Measurements from ENCODE around the gene RIC8B.

RIC8B gene

GRCh38 chr12:106801167-106801708 is 26.8 kb downstream of the RIC8B start:
- no peak for DNase-seq (ENCODE audit: low read depth in 2 of 2)

- no peak for DNase-seq (ENCODE audit: low read depth in 2 of 2)
Measured at GRCh38 chr12:106801830-106802533, 27.5 kb downstream of the RIC8B start.

GRCh38 chr12:106804668-106805067 is 30.2 kb downstream of the RIC8B start:
- DNase-seq (ENCODE audit: low read depth in 2 of 2): no peak

GRCh38 chr12:106814714-106815113 is 40.2 kb downstream of the RIC8B start:
- no peak for DNase-seq (ENCODE audit: low read depth in 2 of 2)

GRCh38 chr12:106815741-106816140 is 41.3 kb downstream of the RIC8B start:
- no peak for DNase-seq (ENCODE audit: low read depth in 2 of 2)

GRCh38 chr12:106816231-106816630 is 41.7 kb downstream of the RIC8B start:
- DNase-seq (ENCODE audit: low read depth in 2 of 2): no peak

GRCh38 chr12:106819991-106820390 is 45.5 kb downstream of the RIC8B start:
- DNase-seq (ENCODE audit: low read depth in 2 of 2): no peak

GRCh38 chr12:106831699-106832098 is 57.2 kb downstream of the RIC8B start:
- no peak for DNase-seq (ENCODE audit: low read depth in 2 of 2)

GRCh38 chr12:106837782-106838181 is 63.3 kb downstream of the RIC8B start:
- DNase-seq (ENCODE audit: low read depth in 2 of 2): no peak

GRCh38 chr12:106839333-106839732 is 64.9 kb downstream of the RIC8B start:
- DNase-seq (ENCODE audit: low read depth in 2 of 2): no peak

- DNase-seq (ENCODE audit: low read depth in 2 of 2): no peak
Measured at GRCh38 chr12:106840243-106840642, 65.8 kb downstream of the RIC8B start.

GRCh38 chr12:106841510-106842302 is 67.2 kb downstream of the RIC8B start:
- DNase-seq (ENCODE audit: low read depth in 2 of 2): peak in 1 of 2 donors; percentile 14

- DNase-seq (ENCODE audit: low read depth in 2 of 2): no peak
Measured at GRCh38 chr12:106845902-106846301, 71.4 kb downstream of the RIC8B start.

GRCh38 chr12:106847861-106848260 is 73.4 kb downstream of the RIC8B start:
- DNase-seq (ENCODE audit: low read depth in 2 of 2): no peak

GRCh38 chr12:106851306-106851705 is 76.8 kb downstream of the RIC8B start:
- no peak for DNase-seq (ENCODE audit: low read depth in 2 of 2)

- DNase-seq (ENCODE audit: low read depth in 2 of 2): no peak
Measured at GRCh38 chr12:106854723-106855122, 80.2 kb downstream of the RIC8B start.

- DNase-seq (ENCODE audit: low read depth in 2 of 2): no peak
Measured at GRCh38 chr12:106855221-106855758, 80.8 kb downstream of the RIC8B start.

GRCh38 chr12:106861984-106862916 is 87.8 kb downstream of the RIC8B start:
- DNase-seq (ENCODE audit: low read depth in 2 of 2): no peak

GRCh38 chr12:106863189-106863588 is 88.7 kb downstream of the RIC8B start:
- DNase-seq (ENCODE audit: low read depth in 2 of 2): no peak

GRCh38 chr12:106865683-106866082 is 91.2 kb downstream of the RIC8B start:
- no peak for DNase-seq (ENCODE audit: low read depth in 2 of 2)

GRCh38 chr12:106866426-106867080 is 92.1 kb downstream of the RIC8B start:
- no peak for DNase-seq (ENCODE audit: low read depth in 2 of 2)
